Activated naive CD4-positive, alpha-beta T cell treated with anti-CD3 and anti-CD28 coated beads, Interleukin-2, amount 50 U/mL, for 16 hours (primary cell): ENCODE data around the gene CFAP92.
"Not testable (repeated sequence)": the region's sequence is repeated elsewhere in the genome, so short reads cannot be mapped to it uniquely, and the experiment has no call there.

Experiments
- DNase-seq: peaks from one replicate; pipeline ENCODE4 v3.0.0-alpha.2; 2020

CFAP92 gene

GRCh38 chr3:128933213-128933921 lies 60.5 kb downstream of the CFAP92 start:
- DNase-seq: no peak

GRCh38 chr3:128932516-128933212 lies 61.2 kb downstream of the CFAP92 start:
- DNase-seq: no peak

- DNase-seq: no peak
These were observed 62.8 kb downstream of the CFAP92 start for GRCh38 chr3:128931046-128931445.

GRCh38 chr3:128929364-128929763 lies 64.5 kb downstream of the CFAP92 start:
- no peak for DNase-seq

- not testable (repeated sequence) for DNase-seq
These were observed 69.9 kb downstream of the CFAP92 start for GRCh38 chr3:128923986-128924385.

- DNase-seq: no peak
These were observed 70.3 kb downstream of the CFAP92 start for GRCh38 chr3:128923576-128923975.

GRCh38 chr3:128922804-128923459 lies 70.9 kb downstream of the CFAP92 start:
- DNase-seq: peak; percentile 51

- DNase-seq: no peak
These were observed 73.9 kb downstream of the CFAP92 start for GRCh38 chr3:128919988-128920387.

- DNase-seq: no peak
These were observed 76.6 kb downstream of the CFAP92 start for GRCh38 chr3:128917291-128917690.

- DNase-seq: no peak
These were observed 78.8 kb downstream of the CFAP92 start for GRCh38 chr3:128914966-128915645.

GRCh38 chr3:128911911-128912310 lies 82.0 kb downstream of the CFAP92 start:
- DNase-seq: no peak

GRCh38 chr3:128910006-128910405 lies 83.9 kb downstream of the CFAP92 start:
- DNase-seq: no peak

DNA sequence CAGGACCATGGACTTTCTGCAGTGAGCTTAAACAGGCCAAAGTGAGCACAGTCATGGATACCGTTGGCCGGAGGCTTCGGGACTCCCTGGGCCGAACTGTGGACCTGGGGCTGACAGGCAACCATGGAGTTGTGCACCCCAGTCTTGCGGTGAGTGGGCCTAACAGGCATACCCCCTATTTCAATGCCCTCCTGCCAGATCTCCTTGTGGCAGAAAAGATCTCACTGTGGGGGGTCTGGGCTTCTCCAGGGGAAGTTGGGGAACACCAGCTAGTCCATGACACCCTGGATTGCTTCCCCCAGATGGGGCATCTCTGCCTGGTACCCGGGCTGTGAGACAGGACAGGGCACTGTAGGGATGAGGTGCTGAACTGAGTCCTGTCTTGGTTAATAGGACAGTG lies 84.9 kb downstream of the CFAP92 start:
- DNase-seq: no peak

DNA sequence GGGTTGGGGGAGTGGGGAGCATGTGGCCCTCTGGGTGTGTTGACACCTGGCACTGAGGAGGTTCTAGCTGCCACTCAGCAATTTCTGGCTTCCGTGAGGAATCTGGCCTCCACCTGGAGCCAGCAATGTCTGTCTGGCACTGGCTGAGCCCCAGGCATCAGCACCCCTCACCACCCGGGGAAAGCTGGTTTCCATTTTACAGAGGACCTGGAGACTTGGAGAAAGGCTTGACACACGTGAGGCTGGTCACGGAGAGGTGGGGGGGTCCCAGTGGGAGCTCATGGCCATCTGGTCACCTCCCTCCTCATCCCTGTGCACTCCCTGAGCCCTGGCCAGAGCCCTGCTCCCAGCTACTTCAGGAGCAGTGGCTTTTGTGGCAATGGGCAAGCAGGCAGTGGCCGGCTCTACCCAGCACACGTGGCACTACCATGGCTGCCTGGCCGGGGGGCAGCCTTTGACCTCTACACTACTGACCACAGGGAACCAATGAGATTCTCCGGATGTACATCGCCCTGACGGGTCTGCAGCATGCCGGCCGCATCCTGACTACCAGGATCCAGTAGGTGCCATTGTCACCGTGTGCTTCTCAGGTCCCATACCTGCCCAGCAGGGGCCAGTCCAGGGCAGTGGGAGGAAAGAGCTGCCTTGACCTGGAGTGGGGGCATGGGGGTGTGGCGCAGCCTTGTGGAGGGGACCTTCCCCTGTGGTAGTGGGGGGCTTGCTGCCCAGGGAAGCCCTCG lies 86.0 kb downstream of the CFAP92 start:
- DNase-seq: no peak

- DNase-seq: no peak
These were observed 86.9 kb downstream of the CFAP92 start for GRCh38 chr3:128906804-128907525.

- no peak for DNase-seq
These were observed 87.7 kb downstream of the CFAP92 start for GRCh38 chr3:128906031-128906803.

GRCh38 chr3:128903501-128903900 lies 90.4 kb downstream of the CFAP92 start:
- no peak for DNase-seq

DNA sequence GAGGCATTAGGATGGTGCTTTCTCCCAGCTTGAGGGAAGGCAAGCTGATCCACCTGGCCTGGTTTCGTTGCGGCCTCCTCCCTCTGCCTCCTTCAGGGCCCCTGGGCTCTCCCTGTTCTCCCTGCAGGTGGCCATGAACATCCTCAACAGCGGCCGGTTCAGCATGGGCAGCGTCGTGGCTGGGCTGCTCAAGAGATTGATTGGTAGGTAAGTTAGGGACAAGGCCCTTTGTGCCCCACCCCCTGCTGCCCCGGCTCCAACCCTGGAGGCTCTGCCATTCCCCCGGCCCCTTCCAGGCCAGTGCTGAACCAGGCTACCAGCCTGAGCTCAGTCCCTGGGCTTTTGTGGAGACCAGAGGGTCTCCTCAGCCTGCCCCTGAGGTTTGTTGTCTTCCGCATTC lies 91.5 kb downstream of the CFAP92 start:
- no peak for DNase-seq

GRCh38 chr3:128895843-128896697 lies 97.8 kb downstream of the CFAP92 start:
- DNase-seq: no peak
